ENCODE measurements around the gene DYRK1B. TPM values are rescaled to one million over a fixed set of nuclear protein-coding genes. Genes with fewer than 3 reads are reported as not detected.
"Not testable (repeated sequence)": the region's sequence is repeated elsewhere in the genome, so short reads cannot be mapped to it uniquely, and the experiment has no call there.

The DYRK1B gene
- total and polyA plus RNA-seq, 8 donors, result 6.2 to 20.6 (median 8.3) TPM

- FAIRE-seq, result no peak
- Histone ChIP-seq H3K27ac (no peak overlapping the region), H3K27me3 (peaks cover 0 to 5% (median 0%) of the 10 kb centered on the region in 4 donors), H3K9me3 (no peaks in the 10 kb centered on the region), H3K36me3 (no peaks in the 10 kb centered on the region), H3K4me3 (no peak overlapping the region), H3K4me1 (no peaks in the 10 kb centered on the region)
- no peak for ATAC-seq
- 84 to 85% methylated on average over 4 of the region's 4 CpGs for WGBS, 2 donors
- DNase-seq, result no peak
- intact Hi-C loops (cut with DNase I), result no loop called here
- no peak for TF ChIP-seq CTCF (IDR thresholded peaks at IDR 0.05)
These were observed 23.5 kb downstream of the DYRK1B start for GRCh38 chr19:39810424-39810823.

- ATAC-seq, result no peak
- WGBS, 2 donors, result 88 to 89% methylated on average over 4 of the region's 4 CpGs
- DNase-seq, result no peak
- intact Hi-C loops (cut with DNase I), result no loop called here
- FAIRE-seq, result no peak
- Histone ChIP-seq H3K27me3 (peaks cover 0 to 5% (median 0%) of the 10 kb centered on the region in 4 donors), H3K36me3 (no peaks in the 10 kb centered on the region), H3K27ac (no peak overlapping the region), H3K9me3 (no peaks in the 10 kb centered on the region), H3K4me1 (no peaks in the 10 kb centered on the region), H3K4me3 (no peak overlapping the region)
- no peak for TF ChIP-seq CTCF (IDR thresholded peaks at IDR 0.05)
These were observed 24.6 kb downstream of the DYRK1B start for GRCh38 chr19:39809368-39809767.

GRCh38 chr19:39808688-39809087, 25.3 kb downstream of the DYRK1B start:
- H3K27me3 ChIP-seq; DNase-seq; FAIRE-seq; H3K36me3 ChIP-seq; H3K27ac ChIP-seq; H3K4me1 ChIP-seq; intact Hi-C loops (cut with DNase I); H3K4me3 ChIP-seq; ATAC-seq; H3K9me3 ChIP-seq: not testable (repeated sequence)
- 89 to 91% methylated on average over 7 of the region's 7 CpGs for WGBS, 2 donors

- ATAC-seq, result no peak
- no peak overlapping the region for H3K4me3 ChIP-seq
- no peak overlapping the region for H3K27ac ChIP-seq
- FAIRE-seq, result no peak
- no peaks in the 10 kb centered on the region for H3K9me3 ChIP-seq
- no peaks in the 10 kb centered on the region for H3K4me1 ChIP-seq
- no peak for DNase-seq
- 65 to 76% methylated on average over 5 of the region's 5 CpGs for WGBS, 2 donors
- intact Hi-C loops (cut with DNase I), result no loop called here
- no peaks in the 10 kb centered on the region for H3K36me3 ChIP-seq
- TF ChIP-seq CTCF (IDR thresholded peaks at IDR 0.05), result no peak
- peaks cover 0 to 5% (median 0%) of the 10 kb centered on the region in 4 donors for H3K27me3 ChIP-seq
These were observed 26.1 kb downstream of the DYRK1B start for GRCh38 chr19:39807846-39808364.

GRCh38 chr19:39805104-39805503, 28.9 kb downstream of the DYRK1B start:
- Histone ChIP-seq H3K27me3 (peaks cover 0 to 5% (median 0%) of the 10 kb centered on the region in 4 donors), H3K36me3 (no peaks in the 10 kb centered on the region), H3K4me1 (no peaks in the 10 kb centered on the region), H3K27ac (no peak overlapping the region), H3K9me3 (no peaks in the 10 kb centered on the region), H3K4me3 (no peak overlapping the region)
- intact Hi-C loops (cut with DNase I), result no loop called here
- 57 to 61% methylated on average over 5 of the region's 5 CpGs for WGBS, 2 donors
- no peak for ATAC-seq
- DNase-seq, result no peak
- FAIRE-seq, result no peak
- TF ChIP-seq CTCF (IDR thresholded peaks at IDR 0.05), result no peak
